Vagina (tissue), 2 donors: ENCODE measurements around the gene HOXD4. TPM values are rescaled to one million over a fixed set of nuclear protein-coding genes. Genes with fewer than 3 reads are reported as not detected.

Experiments
- DNase-seq, 2 donors: peaks; one replicate each; pipeline ENCODE4 v3.0.0-alpha.2; 2017; ENCODE audit errors: extremely low spot score in 2 of 2
- H3K27ac ChIP-seq: fragments of 200-600 bp; sonication (generic); one replicate; pipeline ENCODE4 v1.5.1; 2019
- H3K27me3 ChIP-seq: fragments of 200-600 bp; sonication (generic); one replicate; pipeline ENCODE4 v1.5.1; 2019
- H3K36me3 ChIP-seq, 2 donors: fragments of 200-600 bp; sonication (generic); one replicate each; pipeline ENCODE4 v1.5.1; 2017 to 2019
- H3K4me1 ChIP-seq: fragments of 200-600 bp; sonication (generic); one replicate; pipeline ENCODE4 v1.5.1; 2019
- H3K4me3 ChIP-seq, 2 donors: fragments of 200-600 bp; sonication (generic); 1 replicate in 1 of 2; 2 replicates in 1 of 2; pipeline ENCODE4 v1.5.1; 2016 to 2019
- H3K9me3 ChIP-seq: fragments of 200-600 bp; sonication (generic); one replicate; pipeline ENCODE4 v1.5.1; 2019
- CTCF ChIP-seq, 3 experiments: fragments of 450-650 bp in 2 of 3; fragments of 200-600 bp in 1 of 3; sonication (generic) in 1 of 3; IDR thresholded peaks; one replicate each; pipeline ENCODE4 v1.5.1; 2017 to 2019; ENCODE audit warnings: antibody characterized with exemption in 3 of 3, mild to moderate bottlenecking in 2 of 3, moderate library complexity in 2 of 3
- POLR2A ChIP-seq, 2 donors: fragments of 450-650 bp; IDR thresholded peaks; one replicate each; pipeline ENCODE4 v1.6.1; 2017; ENCODE audit warnings: antibody characterized with exemption in 2 of 2, mild to moderate bottlenecking in 2 of 2, moderate library complexity in 2 of 2
- POLR2AphosphoS5 ChIP-seq, 2 donors: sonication (generic); formaldehyde crosslinking; IDR thresholded peaks; one replicate each; pipeline ENCODE4 v1.9.0; 2017; ENCODE audit warnings: antibody characterized with exemption in 2 of 2, mild to moderate bottlenecking in 2 of 2, low read depth in 1 of 2; ENCODE audit not compliant: insufficient read depth in 1 of 2
- intact Hi-C: fragments of 100-400 bp; cut with DNase I; formaldehyde crosslinking; loops from one replicate; pipeline ENCODE4 v1.15.1; 2023
- total RNA-seq: library from RNA; depleted of rRNA; stranded (reverse); fragments of >200 nt; gene quantifications from one replicate; pipeline ENCODE4 v1.2.3, GENCODE V29; 2016

The HOXD4 gene
- total RNA-seq, 1 donor from 2014 or later, result 4.9 TPM

- TF ChIP-seq CTCF (IDR thresholded peaks at IDR 0.05) (no peak), POLR2AphosphoS5 (IDR thresholded peaks at IDR 0.05; ENCODE audit: insufficient read depth in 1 of 2, low read depth in 1 of 2) (no peak), POLR2A (IDR thresholded peaks at IDR 0.05) (no peak)
- H3K27ac ChIP-seq, result no peak overlapping the region
- H3K9me3 ChIP-seq, result no peaks in the 10 kb centered on the region
- intact Hi-C loops, result no loop called here
- peak overlapping the region in 1 of 2 donors; percentile 5 for H3K4me3 ChIP-seq
- no peak for DNase-seq
- peaks cover 36% of the 10 kb centered on the region for H3K4me1 ChIP-seq
- H3K27me3 ChIP-seq, result peaks cover 27% of the 10 kb centered on the region
- H3K36me3 ChIP-seq, result no peaks in the 10 kb centered on the region
These were observed 10.7 kb downstream of the HOXD4 start for GRCh38 chr2:176161825-176162626.

GRCh38 chr2:176162911-176163671 lies 11.7 kb downstream of the HOXD4 start:
- no peak for DNase-seq
- H3K27me3 ChIP-seq, result peaks cover 18% of the 10 kb centered on the region
- no peaks in the 10 kb centered on the region for H3K9me3 ChIP-seq
- TF ChIP-seq CTCF (IDR thresholded peaks at IDR 0.05) (no peak), POLR2AphosphoS5 (IDR thresholded peaks at IDR 0.05; ENCODE audit: insufficient read depth in 1 of 2, low read depth in 1 of 2) (no peak), POLR2A (IDR thresholded peaks at IDR 0.05) (no peak)
- H3K27ac ChIP-seq, result no peak overlapping the region
- H3K36me3 ChIP-seq, result no peaks in the 10 kb centered on the region
- peaks cover 27% of the 10 kb centered on the region for H3K4me1 ChIP-seq
- intact Hi-C loops, result no loop called here
- no peak overlapping the region for H3K4me3 ChIP-seq

GRCh38 chr2:176163672-176164056 lies 12.3 kb downstream of the HOXD4 start:
- Histone ChIP-seq H3K4me1 (peaks cover 26% of the 10 kb centered on the region), H3K27ac (no peak overlapping the region), H3K36me3 (no peaks in the 10 kb centered on the region), H3K4me3 (no peak overlapping the region), H3K9me3 (no peaks in the 10 kb centered on the region), H3K27me3 (peaks cover 17% of the 10 kb centered on the region)
- intact Hi-C loops, result no loop called here
- TF ChIP-seq POLR2A (IDR thresholded peaks at IDR 0.05) (no peak), CTCF (IDR thresholded peaks at IDR 0.05) (no peak)
- DNase-seq, result no peak

- intact Hi-C loops, result no loop called here
- no peak overlapping the region for H3K4me3 ChIP-seq
- no peaks in the 10 kb centered on the region for H3K36me3 ChIP-seq
- peaks cover 23% of the 10 kb centered on the region for H3K4me1 ChIP-seq
- TF ChIP-seq CTCF (IDR thresholded peaks at IDR 0.05) (no peak), POLR2A (IDR thresholded peaks at IDR 0.05) (no peak), POLR2AphosphoS5 (IDR thresholded peaks at IDR 0.05; ENCODE audit: insufficient read depth in 1 of 2, low read depth in 1 of 2) (no peak)
- no peak for DNase-seq
- H3K9me3 ChIP-seq, result no peaks in the 10 kb centered on the region
- H3K27ac ChIP-seq, result no peak overlapping the region
- peaks cover 17% of the 10 kb centered on the region for H3K27me3 ChIP-seq
These were observed 12.9 kb downstream of the HOXD4 start for GRCh38 chr2:176164201-176164600.
